Fibroblast of lung (primary cell): ENCODE data around the gene MS4A18.

Experiments
- EZH2 ChIP-seq: IDR thresholded peaks from 2 replicates; pipeline ENCODE4 v1.5.1; 2012; ENCODE audit warnings: low read length, control low read depth, mild to moderate bottlenecking; ENCODE audit errors: missing control alignments
- TF ChIP-seq, protein P1 (sequence below), 2 donors: IDR thresholded peaks in 1 of 2; conservative IDR thresholded peaks in 1 of 2; 1 replicate in 1 of 2; 2 replicates in 1 of 2; pipeline ENCODE4 v1.5.1; 2011 to 2012; ENCODE audit warnings: low read length in 2 of 2, control low read depth in 1 of 2, inconsistent platforms in 1 of 2, low read depth in 1 of 2, mild to moderate bottlenecking in 1 of 2

DNA sequence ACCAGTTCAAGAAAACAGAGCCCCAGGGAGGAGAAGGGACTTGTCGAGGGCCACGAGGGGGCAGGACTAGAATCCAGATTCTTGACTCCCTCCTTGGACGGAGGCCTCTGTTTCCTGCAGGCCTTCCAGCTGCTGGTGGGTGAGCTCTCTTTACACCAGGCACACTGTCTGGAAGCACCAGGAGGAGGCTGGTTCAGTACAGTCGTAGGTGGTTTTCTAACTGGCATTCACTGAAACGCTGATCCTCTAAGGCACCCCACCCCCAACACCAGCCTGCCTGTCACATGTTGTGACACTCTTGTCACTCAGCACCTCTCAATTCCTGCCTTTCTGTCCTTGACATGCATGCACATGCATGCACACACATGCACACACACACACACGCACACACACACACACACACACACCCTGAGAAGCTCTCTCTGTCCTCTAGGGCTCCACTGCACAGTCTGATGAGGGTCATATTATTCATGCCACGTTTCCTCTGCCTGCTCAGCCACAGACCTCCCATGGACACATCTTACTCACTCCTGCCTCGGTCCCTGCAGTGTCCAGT lies 61.4 kb downstream of the MS4A18 start:
- TF ChIP-seq, protein P1, sequence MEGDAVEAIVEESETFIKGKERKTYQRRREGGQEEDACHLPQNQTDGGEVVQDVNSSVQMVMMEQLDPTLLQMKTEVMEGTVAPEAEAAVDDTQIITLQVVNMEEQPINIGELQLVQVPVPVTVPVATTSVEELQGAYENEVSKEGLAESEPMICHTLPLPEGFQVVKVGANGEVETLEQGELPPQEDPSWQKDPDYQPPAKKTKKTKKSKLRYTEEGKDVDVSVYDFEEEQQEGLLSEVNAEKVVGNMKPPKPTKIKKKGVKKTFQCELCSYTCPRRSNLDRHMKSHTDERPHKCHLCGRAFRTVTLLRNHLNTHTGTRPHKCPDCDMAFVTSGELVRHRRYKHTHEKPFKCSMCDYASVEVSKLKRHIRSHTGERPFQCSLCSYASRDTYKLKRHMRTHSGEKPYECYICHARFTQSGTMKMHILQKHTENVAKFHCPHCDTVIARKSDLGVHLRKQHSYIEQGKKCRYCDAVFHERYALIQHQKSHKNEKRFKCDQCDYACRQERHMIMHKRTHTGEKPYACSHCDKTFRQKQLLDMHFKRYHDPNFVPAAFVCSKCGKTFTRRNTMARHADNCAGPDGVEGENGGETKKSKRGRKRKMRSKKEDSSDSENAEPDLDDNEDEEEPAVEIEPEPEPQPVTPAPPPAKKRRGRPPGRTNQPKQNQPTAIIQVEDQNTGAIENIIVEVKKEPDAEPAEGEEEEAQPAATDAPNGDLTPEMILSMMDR (conservative IDR thresholded peaks at IDR 0.05 in 1 of 2, IDR thresholded peaks at IDR 0.05 in 1 of 2; ENCODE audit: low read depth in 1 of 2, low read length in 2 of 2) = no peak
- no peak for TF ChIP-seq EZH2
